Jurkat, Clone E6-1 (cell line): Measurements from ENCODE around the gene TEKT2. TPM values are rescaled to one million over a fixed set of nuclear protein-coding genes. Genes with fewer than 3 reads are reported as not detected.

ENCODE experiments used
- DNase-seq: peaks from one replicate; pipeline ENCODE4 v3.0.0-alpha.2; 2011; ENCODE audit warnings: low read depth, low spot score
- H3K4me3 ChIP-seq: 2 replicates; pipeline ENCODE4 v1.5.1; 2011; ENCODE audit warnings: mild to moderate bottlenecking, low read length, control low read depth, moderate library complexity
- polyA plus RNA-seq: library from polyadenylated mRNA; unstranded; fragments of >200 nt; gene quantifications from one replicate; pipeline ENCODE4 v1.2.1, GENCODE V29; 2012; ENCODE audit warnings: missing spikeins; ENCODE audit not compliant: insufficient read length, insufficient read depth

Gene TEKT2
- not detected for polyA plus RNA-seq

GRCh38 chr1:36083635-36084496, at the start of gene TEKT2:
Gene TEKT2 (plus strand): TSS chr1:36084094. CDS start chr1:36084922, 828 bp downstream.
- H3K4me3 ChIP-seq: no peak within 1 kb of the TSS
- DNase-seq: no peak

GRCh38 chr1:36034692-36035091, 49.2 kb upstream of the TEKT2 start:
- H3K4me3 ChIP-seq: no peak overlapping the region
- DNase-seq: no peak

- DNase-seq: no peak
- H3K4me3 ChIP-seq: no peak overlapping the region
These were observed 48.7 kb upstream of the TEKT2 start for GRCh38 chr1:36035154-36035553.

- DNase-seq: no peak
- no peak overlapping the region for H3K4me3 ChIP-seq
These were observed 43.7 kb upstream of the TEKT2 start for GRCh38 chr1:36040238-36040637.

GRCh38 chr1:36051821-36052220, 32.1 kb upstream of the TEKT2 start:
- no peak overlapping the region for H3K4me3 ChIP-seq
- DNase-seq: no peak

- no peak overlapping the region for H3K4me3 ChIP-seq
- DNase-seq: no peak
These were observed 29.9 kb upstream of the TEKT2 start for GRCh38 chr1:36053978-36054377.

- no peak overlapping the region for H3K4me3 ChIP-seq
- DNase-seq: no peak
These were observed 28.2 kb upstream of the TEKT2 start for GRCh38 chr1:36055706-36056105.

GRCh38 chr1:36062315-36062714, 21.6 kb upstream of the TEKT2 start:
- no peak overlapping the region for H3K4me3 ChIP-seq
- no peak for DNase-seq

GRCh38 chr1:36067871-36068270, 16.0 kb upstream of the TEKT2 start:
- DNase-seq: no peak
- no peak overlapping the region for H3K4me3 ChIP-seq

- DNase-seq: no peak
- no peak overlapping the region for H3K4me3 ChIP-seq
These were observed 15.0 kb upstream of the TEKT2 start for GRCh38 chr1:36068866-36069265.

- DNase-seq: no peak
- no peak overlapping the region for H3K4me3 ChIP-seq
These were observed 13.5 kb upstream of the TEKT2 start for GRCh38 chr1:36070349-36070748.

GRCh38 chr1:36076979-36077573, 6.8 kb upstream of the TEKT2 start:
- no peak overlapping the region for H3K4me3 ChIP-seq
- DNase-seq: no peak

- no peak overlapping the region for H3K4me3 ChIP-seq
- no peak for DNase-seq
These were observed 3.7 kb upstream of the TEKT2 start for GRCh38 chr1:36080236-36080635.

GRCh38 chr1:36080801-36081200, 3.1 kb upstream of the TEKT2 start:
- no peak for DNase-seq
- no peak overlapping the region for H3K4me3 ChIP-seq

GRCh38 chr1:36081926-36082485, 1.9 kb upstream of the TEKT2 start:
- no peak for DNase-seq
- H3K4me3 ChIP-seq: no peak overlapping the region

GRCh38 chr1:36083219-36083618, 675 bp upstream of the TEKT2 start:
- no peak overlapping the region for H3K4me3 ChIP-seq
- DNase-seq: no peak

- no peak overlapping the region for H3K4me3 ChIP-seq
- no peak for DNase-seq
These were observed 712 bp downstream of the TEKT2 start for GRCh38 chr1:36084497-36085115.

GRCh38 chr1:36085126-36085525, 1.2 kb downstream of the TEKT2 start:
- no peak for DNase-seq

GRCh38 chr1:36085686-36086526, 2.0 kb downstream of the TEKT2 start:
- no peak for DNase-seq
- no peak overlapping the region for H3K4me3 ChIP-seq

More at GRCh38 chr1:36085126-36085525, 1.2 kb downstream of the TEKT2 start:
- no peak overlapping the region for H3K4me3 ChIP-seq
